ENCODE data around the gene H19. TPM values are rescaled to one million over a fixed set of nuclear protein-coding genes. Genes with fewer than 3 reads are reported as not detected.

H19 gene
- total RNA-seq, 1 experiment from 2014 or later = 0.62 TPM

DNA sequence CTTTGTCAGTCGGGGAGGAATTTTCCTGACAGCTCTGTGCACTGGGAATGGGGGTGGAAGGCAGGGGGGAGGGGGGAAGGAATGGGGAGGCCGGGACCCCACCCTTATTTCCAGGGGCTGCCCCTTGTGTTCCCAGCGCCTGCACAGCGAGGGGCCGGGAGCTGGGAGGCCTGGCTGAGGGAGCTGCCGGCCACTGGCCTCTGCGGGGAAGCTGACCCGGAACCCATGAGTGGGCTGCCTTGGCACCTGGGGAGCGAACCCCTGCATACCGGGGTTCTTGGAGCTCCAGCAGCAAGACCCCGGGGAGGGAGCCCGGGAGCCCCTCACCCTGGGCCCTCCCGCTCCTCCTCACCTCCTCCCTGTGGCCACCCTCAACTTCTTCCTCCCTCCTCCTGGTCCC, 3.5 kb downstream of the H19 start:
- Histone ChIP-seq H3K27me3 (ENCODE audit: control insufficient read depth, insufficient read depth, low read length) (no peaks in the 10 kb centered on the region), H3K36me3 (replicated peaks; ENCODE audit: control insufficient read depth, insufficient read depth, low read length) (no peaks in the 10 kb centered on the region), H3K4me3 (ENCODE audit: insufficient read depth, low read depth, low read length) (no peak overlapping the region)
- DNase-seq = no peak

DNA sequence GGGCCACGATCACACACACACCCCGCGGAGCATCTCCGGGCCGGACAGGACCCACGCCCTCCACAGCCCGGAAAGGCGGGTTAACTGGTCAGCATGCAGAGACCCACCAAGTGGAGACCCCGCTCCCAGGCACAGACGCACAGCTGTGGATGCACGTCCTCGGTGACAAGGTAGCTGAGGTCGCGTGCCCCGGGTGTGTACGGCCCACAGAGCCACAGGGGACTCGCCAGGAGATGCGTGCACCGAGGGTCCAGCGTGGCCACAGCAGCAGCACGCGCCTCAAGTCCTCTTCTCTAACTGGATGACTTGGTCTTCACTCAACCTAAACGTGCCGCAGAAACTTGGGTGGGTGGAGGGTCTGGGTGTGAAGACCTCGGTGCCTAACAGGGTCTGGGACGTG, 5.5 kb downstream of the H19 start:
- Histone ChIP-seq H3K27me3 (ENCODE audit: control insufficient read depth, insufficient read depth, low read length) (no peaks in the 10 kb centered on the region), H3K36me3 (replicated peaks; ENCODE audit: control insufficient read depth, insufficient read depth, low read length) (no peaks in the 10 kb centered on the region), H3K4me3 (ENCODE audit: insufficient read depth, low read depth, low read length) (no peak overlapping the region)
- no peak for DNase-seq

DNA sequence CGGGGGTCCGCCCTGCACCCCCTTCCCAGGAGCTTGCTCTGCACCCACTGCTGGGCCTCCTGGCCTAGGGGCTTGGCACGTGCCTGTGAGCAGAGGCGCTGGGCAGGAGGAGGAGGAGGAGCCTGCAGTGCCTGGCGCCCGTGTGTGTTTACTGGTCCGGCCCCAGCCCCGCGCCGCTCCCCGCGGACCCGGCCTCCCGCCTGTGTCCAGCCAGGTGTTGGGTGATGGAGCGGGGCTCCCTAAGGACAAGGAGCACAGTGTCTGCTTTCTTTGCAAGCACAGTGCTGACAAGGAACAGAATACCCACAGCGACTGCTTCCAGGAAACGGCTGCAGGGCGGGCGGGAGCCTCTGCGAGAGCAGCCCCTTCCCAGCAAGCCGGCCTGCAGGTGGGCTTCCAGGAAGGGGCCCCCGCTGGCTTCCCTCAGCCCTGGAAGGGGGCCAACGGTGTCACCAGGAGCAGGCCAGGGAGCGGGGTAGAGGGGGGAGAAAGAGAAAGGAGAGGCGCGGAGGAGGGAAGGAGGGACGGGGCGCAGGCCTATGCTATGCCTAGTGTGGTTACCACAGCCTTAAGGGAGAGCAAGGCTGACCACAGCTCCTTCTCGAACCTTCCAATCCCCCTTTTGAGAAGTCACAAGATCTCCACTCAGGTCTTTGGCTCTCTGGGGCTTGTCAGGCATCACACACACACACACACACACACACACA, 6.6 kb downstream of the H19 start:
- H3K27me3 ChIP-seq (ENCODE audit: control insufficient read depth, insufficient read depth, low read length) = no peaks in the 10 kb centered on the region
- no peak for DNase-seq
- H3K4me3 ChIP-seq (ENCODE audit: insufficient read depth, low read depth, low read length) = no peak overlapping the region

DNA sequence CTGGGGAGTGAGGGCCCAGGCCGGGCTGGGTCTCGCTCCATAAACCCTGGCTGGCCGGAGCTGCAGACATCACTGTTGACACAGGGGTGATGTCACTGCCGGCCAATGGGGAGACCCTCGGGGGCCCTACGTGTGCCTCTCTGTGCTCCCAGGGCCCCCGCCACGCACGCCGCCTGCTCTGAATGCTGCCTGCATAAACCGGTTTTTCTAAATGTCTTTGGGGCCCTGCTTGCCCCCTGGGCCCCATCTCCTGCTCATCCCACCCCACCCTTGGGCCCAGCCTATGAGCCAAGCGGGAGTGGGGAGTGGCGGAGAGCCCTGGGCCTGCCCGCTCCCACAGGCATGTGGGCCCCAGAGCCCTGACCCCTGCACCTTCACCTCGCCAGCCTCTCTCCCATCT, 7.7 kb downstream of the H19 start:
- H3K4me3 ChIP-seq (ENCODE audit: insufficient read depth, low read depth, low read length) = no peak overlapping the region
- no peak for DNase-seq
- no peaks in the 10 kb centered on the region for H3K36me3 ChIP-seq (replicated peaks; ENCODE audit: control insufficient read depth, insufficient read depth, low read length)
- no peaks in the 10 kb centered on the region for H3K27me3 ChIP-seq (ENCODE audit: control insufficient read depth, insufficient read depth, low read length)

More for the DNA sequence above, 6.6 kb downstream of the H19 start:
- H3K36me3 ChIP-seq (replicated peaks; ENCODE audit: control insufficient read depth, insufficient read depth, low read length) = no peaks in the 10 kb centered on the region

DNA sequence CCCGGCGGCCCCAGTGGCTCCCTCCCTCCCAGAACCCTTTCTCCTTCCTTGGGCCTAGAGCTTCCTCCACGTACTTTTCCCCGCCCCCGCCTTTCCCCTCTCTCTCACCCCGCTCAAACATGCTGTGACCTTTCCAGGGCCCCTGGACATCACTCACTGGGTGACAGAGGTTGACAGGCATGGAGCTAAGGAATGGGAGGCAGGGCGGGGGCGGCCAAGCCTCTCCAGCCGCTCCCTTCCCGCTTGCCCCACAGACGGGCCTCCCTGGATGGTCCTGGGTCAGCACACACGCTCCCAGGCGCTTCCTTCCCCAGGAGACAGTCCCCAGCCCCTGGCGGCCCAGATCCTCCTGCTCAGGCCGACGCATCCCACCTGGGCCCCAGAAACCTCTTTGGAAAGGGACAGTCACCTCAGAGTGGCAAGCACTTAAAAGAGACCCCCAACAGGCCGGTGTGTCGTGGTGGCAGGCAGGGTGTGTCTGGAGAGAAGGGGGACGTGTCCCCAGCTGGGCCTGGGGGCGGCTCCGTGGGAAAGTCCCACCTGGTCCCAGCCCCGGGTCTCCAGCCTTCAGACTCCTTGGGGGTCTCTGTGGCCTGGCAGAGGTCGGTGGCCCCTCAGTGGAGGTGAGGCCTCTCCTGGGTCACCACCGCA, 8.8 kb downstream of the H19 start:
- no peak for DNase-seq
- H3K4me3 ChIP-seq (ENCODE audit: insufficient read depth, low read depth, low read length) = no peak overlapping the region

DNA sequence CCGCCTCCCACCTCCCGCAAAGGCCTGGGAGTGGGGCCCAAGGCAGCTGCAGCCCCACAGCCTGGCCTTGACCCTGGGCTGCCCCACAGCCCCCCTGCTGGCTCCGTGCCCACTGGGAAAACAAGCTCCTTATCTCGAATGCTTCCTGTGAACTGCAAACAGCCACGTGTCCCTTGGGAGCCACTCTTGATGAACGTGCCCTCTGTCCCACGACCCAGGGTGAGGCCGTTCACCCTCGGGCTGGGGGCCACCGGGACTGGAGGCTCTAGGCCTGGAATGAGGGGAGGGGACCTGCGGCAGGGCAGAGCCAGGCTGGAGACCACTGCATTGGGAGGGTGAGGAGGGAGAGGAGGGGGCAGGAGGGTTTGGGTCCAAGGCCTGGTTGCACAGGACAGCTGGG, 9.5 kb downstream of the H19 start:
- no peak for DNase-seq
- H3K4me3 ChIP-seq (ENCODE audit: insufficient read depth, low read depth, low read length) = no peak overlapping the region
- no peaks in the 10 kb centered on the region for H3K27me3 ChIP-seq (ENCODE audit: control insufficient read depth, insufficient read depth, low read length)
- H3K36me3 ChIP-seq (replicated peaks; ENCODE audit: control insufficient read depth, insufficient read depth, low read length) = no peaks in the 10 kb centered on the region

More for the DNA sequence above, 8.8 kb downstream of the H19 start:
- H3K36me3 ChIP-seq (replicated peaks; ENCODE audit: control insufficient read depth, insufficient read depth, low read length) = no peaks in the 10 kb centered on the region
- H3K27me3 ChIP-seq (ENCODE audit: control insufficient read depth, insufficient read depth, low read length) = no peaks in the 10 kb centered on the region

DNA sequence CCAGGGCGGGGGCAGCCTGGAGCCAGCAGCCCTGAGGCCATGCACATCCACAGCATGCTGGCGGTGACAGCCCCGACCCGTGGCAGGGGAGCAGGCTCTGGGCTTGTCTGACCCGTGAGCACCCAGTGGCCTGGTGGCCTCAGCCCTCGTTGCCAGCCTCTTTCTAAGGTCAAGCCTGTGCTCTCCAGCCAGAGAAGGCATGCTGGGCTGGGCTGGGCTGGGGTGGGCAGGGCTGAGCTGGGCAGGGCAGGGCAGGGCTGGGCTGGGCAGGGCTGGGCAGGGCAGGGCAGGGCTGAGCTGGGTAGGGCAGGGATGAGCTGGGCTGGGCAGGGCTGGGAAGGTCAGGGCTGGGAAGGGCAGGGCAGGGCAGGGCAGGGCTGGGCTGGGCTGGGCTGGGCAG, 10.6 kb downstream of the H19 start:
- Histone ChIP-seq H3K27me3 (ENCODE audit: control insufficient read depth, insufficient read depth, low read length) (no peaks in the 10 kb centered on the region), H3K4me3 (ENCODE audit: insufficient read depth, low read depth, low read length) (no peak overlapping the region), H3K36me3 (replicated peaks; ENCODE audit: control insufficient read depth, insufficient read depth, low read length) (no peaks in the 10 kb centered on the region)
- DNase-seq = no peak

DNA sequence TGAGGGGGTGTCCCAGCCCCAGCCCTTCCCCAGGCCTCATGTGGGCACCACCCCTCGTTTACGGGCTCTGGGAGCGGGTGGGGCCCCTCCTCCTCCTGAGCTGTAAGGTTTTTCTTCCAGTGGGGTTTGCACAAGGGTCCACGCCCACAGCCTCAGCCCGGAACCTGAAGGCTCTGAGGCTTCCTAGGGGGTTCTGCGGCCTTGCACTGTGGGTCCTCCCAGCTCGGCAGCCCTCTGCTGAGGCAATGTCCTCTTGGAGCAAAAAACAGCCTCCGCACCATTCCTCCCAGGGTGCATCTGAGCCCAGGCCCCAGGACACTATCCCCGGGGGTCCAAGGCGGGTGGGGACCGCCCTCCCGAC, 14.1 kb downstream of the H19 start:
- Histone ChIP-seq H3K27me3 (ENCODE audit: control insufficient read depth, insufficient read depth, low read length) (no peaks in the 10 kb centered on the region), H3K36me3 (replicated peaks; ENCODE audit: control insufficient read depth, insufficient read depth, low read length) (no peaks in the 10 kb centered on the region), H3K4me3 (ENCODE audit: insufficient read depth, low read depth, low read length) (no peak overlapping the region)
- no peak for DNase-seq

DNA sequence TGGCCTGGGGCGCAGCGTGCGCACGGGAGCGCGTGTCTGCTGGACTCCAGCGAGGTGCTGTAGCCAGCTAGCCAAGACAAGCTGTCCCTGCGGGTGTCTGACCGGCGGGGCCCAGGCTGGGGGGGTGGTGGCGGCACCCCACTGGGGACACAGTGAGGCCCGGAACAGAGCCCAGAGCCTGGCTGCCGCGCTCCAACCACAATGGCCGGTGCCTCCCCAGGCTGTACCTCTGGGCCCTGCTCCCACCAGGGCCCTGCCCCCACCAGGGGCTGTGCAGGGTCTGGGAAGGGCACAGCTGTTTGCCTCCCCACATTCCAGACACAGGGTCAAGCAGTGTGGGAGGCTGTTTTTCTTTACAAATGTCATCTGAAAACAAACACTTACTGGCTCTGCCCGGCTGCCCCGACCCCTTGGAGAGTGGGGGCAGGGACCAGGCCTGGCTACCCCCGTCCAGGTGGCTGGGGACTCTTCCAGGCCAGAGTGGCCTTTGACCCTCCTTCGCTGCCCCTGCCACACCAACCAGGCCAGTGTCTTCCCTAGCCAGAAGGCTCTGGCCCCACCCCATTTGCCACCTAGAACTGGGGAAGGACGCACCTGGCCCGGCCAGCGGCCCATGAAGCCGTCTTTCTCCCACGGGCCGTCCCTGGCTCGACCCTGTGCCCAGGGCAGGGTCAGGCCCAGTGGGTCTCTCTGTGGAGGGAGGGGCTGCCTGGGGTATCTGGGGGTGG, 14.6 kb downstream of the H19 start:
- DNase-seq = no peak
- Histone ChIP-seq H3K4me3 (ENCODE audit: insufficient read depth, low read depth, low read length) (no peak overlapping the region), H3K27me3 (ENCODE audit: control insufficient read depth, insufficient read depth, low read length) (no peaks in the 10 kb centered on the region), H3K36me3 (replicated peaks; ENCODE audit: control insufficient read depth, insufficient read depth, low read length) (no peaks in the 10 kb centered on the region)

DNA sequence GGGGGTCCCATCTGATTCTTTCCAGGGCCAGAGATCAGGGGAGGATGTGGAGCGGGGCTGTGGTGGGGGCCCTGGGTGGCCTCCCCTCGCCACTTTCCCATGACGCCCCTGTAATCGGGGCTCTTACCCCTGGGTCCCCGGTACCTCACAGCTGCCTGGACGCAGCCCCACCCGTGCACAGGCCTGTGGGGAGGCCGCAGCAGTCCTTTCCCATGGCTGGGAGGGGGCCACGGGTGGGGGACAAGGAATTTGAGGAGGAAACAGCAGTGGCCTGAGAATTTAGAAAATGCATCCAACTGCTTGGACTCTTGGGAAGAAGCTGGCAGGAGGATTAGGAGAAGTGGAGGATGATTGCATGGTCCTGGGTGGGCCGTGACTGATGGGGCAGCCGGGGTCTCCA, 18.0 kb downstream of the H19 start:
- no peak for DNase-seq
- H3K27me3 ChIP-seq (ENCODE audit: control insufficient read depth, insufficient read depth, low read length) = no peaks in the 10 kb centered on the region
- H3K36me3 ChIP-seq (replicated peaks; ENCODE audit: control insufficient read depth, insufficient read depth, low read length) = no peaks in the 10 kb centered on the region
- H3K4me3 ChIP-seq (ENCODE audit: insufficient read depth, low read depth, low read length) = no peak overlapping the region

DNA sequence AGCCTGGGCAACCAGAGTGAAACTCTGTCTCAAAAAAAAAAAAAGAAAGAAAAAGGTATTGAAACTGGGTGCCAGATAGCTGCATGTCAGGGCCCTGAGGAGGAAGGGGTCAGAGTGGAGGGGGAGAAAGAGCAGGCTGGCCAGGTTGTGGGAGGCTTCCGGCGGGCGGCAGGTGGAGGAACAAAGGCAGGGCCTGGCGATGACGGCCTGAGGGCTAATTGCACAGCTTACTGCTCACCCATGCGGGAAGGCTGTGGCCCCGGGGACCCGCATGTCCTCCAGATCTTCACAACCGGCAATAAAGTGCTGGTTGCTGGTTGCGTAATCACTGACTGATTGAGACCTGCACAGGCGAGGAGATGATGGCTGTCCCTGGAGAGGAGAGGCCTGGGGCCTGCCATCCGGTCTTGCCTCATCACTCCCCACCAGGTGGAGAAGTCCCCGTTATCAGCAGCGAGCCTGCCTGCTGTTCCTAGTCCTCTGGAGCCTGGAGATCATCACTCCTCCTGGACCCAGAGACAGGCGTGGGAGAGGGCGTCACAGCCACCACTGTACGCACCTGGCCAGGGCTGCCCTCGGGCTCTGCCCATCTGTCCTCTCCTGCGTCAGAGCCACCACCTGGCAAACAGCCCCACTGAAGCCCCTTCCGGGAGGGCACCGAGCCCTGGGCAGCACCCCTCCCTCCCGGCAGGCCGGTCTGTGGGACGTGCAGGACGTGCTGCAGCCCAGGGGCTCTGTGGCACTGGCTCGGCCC, 18.7 kb downstream of the H19 start:
- Histone ChIP-seq H3K4me3 (ENCODE audit: insufficient read depth, low read depth, low read length) (no peak overlapping the region), H3K27me3 (ENCODE audit: control insufficient read depth, insufficient read depth, low read length) (no peaks in the 10 kb centered on the region), H3K36me3 (replicated peaks; ENCODE audit: control insufficient read depth, insufficient read depth, low read length) (no peaks in the 10 kb centered on the region)
- no peak for DNase-seq

DNA sequence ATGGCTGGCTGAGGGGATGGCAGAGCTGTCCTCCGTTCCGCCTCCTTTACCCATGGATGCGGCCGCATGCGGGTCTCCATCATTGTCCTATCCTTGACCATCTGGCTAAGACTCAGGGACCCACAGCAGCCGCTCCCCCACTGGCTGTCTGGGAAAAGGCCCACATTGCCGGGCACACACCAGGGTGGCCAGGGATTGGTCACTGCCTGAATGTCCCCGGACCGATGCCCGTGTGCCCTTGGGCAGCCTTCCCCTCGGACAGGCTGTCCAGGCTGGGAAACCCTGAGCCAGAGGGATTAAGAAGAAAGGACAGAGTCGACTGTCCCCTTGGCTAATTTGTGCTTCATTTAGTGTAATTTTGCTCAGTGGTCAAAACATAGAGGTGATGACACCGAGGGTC, 22.5 kb downstream of the H19 start:
- Histone ChIP-seq H3K4me3 (ENCODE audit: insufficient read depth, low read depth, low read length) (no peak overlapping the region), H3K36me3 (replicated peaks; ENCODE audit: control insufficient read depth, insufficient read depth, low read length) (no peaks in the 10 kb centered on the region), H3K27me3 (ENCODE audit: control insufficient read depth, insufficient read depth, low read length) (no peaks in the 10 kb centered on the region)
- no peak for DNase-seq

DNA sequence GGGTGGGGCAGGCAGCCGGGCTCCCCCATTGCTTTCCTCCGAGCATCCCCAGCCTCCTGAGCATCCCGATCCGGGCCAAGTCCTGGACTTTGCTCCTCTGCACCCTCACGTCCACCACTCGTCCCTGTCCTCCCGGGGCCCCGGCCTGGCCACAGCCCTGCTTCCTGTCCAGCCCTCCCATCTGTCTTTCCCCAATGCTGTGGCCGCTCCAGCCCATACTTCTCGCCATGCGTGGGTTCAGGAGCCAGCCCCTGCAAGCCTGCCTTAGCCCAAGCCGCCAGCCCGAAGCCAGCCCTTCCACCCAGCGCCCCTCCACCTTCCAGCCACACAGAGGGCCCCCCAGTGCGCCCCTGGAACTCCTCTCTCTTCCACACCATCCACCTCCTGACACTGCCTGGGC, 26.7 kb downstream of the H19 start:
- DNase-seq = no peak

DNA sequence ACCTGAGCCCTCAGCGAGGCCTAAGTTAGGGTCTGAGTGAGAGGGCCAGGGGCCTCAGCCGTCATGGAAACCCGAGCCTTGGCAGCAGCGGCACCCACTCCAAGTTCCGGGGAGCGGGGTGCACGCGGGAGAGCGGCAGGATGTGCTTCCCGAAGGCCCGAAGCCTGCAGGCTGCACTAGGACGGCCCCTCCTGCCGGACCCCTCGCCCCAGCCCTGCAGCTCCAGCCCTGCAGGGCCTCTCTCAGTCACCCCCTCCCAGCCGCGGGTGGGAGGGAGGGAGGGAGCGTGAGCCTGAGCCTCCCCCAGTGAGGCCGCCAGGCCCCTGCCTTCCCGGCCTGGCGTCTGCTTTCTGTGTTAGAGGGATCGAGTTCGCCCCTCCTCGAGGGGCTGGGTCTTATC, 27.9 kb downstream of the H19 start:
- Histone ChIP-seq H3K27me3 (ENCODE audit: control insufficient read depth, insufficient read depth, low read length) (no peaks in the 10 kb centered on the region), H3K4me3 (ENCODE audit: insufficient read depth, low read depth, low read length) (no peak overlapping the region), H3K36me3 (replicated peaks; ENCODE audit: control insufficient read depth, insufficient read depth, low read length) (no peaks in the 10 kb centered on the region)
- no peak for DNase-seq

More for the DNA sequence above, 26.7 kb downstream of the H19 start:
- H3K27me3 ChIP-seq (ENCODE audit: control insufficient read depth, insufficient read depth, low read length) = no peaks in the 10 kb centered on the region
- no peaks in the 10 kb centered on the region for H3K36me3 ChIP-seq (replicated peaks; ENCODE audit: control insufficient read depth, insufficient read depth, low read length)
- H3K4me3 ChIP-seq (ENCODE audit: insufficient read depth, low read depth, low read length) = no peak overlapping the region

DNA sequence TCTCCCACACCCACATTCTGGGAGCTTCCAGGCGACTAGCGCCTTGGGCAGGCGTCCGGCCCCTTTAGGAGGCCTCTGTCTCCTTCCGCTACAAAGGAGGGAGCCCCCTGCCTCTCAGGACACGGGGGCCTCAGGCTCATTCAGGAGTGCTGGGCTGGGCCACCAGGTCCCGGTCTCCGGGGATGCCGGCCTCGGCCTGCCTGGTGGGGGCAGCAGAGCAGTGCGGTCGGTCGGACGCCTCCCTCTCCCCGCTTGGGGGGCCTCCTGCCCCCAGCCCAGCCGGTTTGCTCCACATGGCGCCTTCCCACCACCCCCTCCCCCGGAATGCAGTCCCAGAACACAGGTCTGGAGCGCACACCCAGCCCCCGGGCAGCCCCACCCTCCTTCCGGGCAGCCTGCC, 28.6 kb downstream of the H19 start:
- no peaks in the 10 kb centered on the region for H3K36me3 ChIP-seq (replicated peaks; ENCODE audit: control insufficient read depth, insufficient read depth, low read length)
- no peak for DNase-seq
- no peak overlapping the region for H3K4me3 ChIP-seq (ENCODE audit: insufficient read depth, low read depth, low read length)
- H3K27me3 ChIP-seq (ENCODE audit: control insufficient read depth, insufficient read depth, low read length) = no peaks in the 10 kb centered on the region

Data from H7 (cell line).